HEK293 (cell line): ENCODE data around the gene MGMT.

Source experiments
- CTCF ChIP-seq: fragments of 450-650 bp; formaldehyde crosslinking; IDR thresholded peaks from 2 replicates; pipeline ENCODE4 v1.5.1; 2016; ENCODE audit warnings: missing biosample characterization, missing genetic modification characterization
- KLF9 ChIP-seq: fragments of 450-650 bp; formaldehyde crosslinking; IDR thresholded peaks from 2 replicates; pipeline ENCODE4 v1.5.1; 2016; ENCODE audit warnings: missing biosample characterization, missing genetic modification characterization, low read depth
- PRDM4 ChIP-seq: fragments of 450-650 bp; formaldehyde crosslinking; IDR thresholded peaks from 2 replicates; pipeline ENCODE4 v1.5.1; 2017; ENCODE audit warnings: missing biosample characterization, missing genetic modification characterization
- REPIN1 ChIP-seq: fragments of 450-650 bp; formaldehyde crosslinking; IDR thresholded peaks from 2 replicates; pipeline ENCODE4 v1.5.1; 2017; ENCODE audit warnings: missing biosample characterization, missing genetic modification characterization, low read depth
- REST ChIP-seq: fragments of 450-650 bp; formaldehyde crosslinking; IDR thresholded peaks from 2 replicates; pipeline ENCODE4 v1.5.1; 2016; ENCODE audit warnings: missing biosample characterization, missing genetic modification characterization
- ZBTB21 ChIP-seq: fragments of 450-650 bp; formaldehyde crosslinking; IDR thresholded peaks from 2 replicates; pipeline ENCODE4 v1.5.1; 2017; ENCODE audit warnings: missing biosample characterization, missing genetic modification characterization
- ZNF19 ChIP-seq: fragments of 450-650 bp; formaldehyde crosslinking; IDR thresholded peaks from 2 replicates; pipeline ENCODE4; 2016; ENCODE audit warnings: missing biosample characterization, missing genetic modification characterization, low read depth
- ZNF274 ChIP-seq, 2 experiments: fragments of 200-500 bp in 1 of 2; fragments of 450-650 bp in 1 of 2; sonication (Bioruptor generic) in 1 of 2; formaldehyde crosslinking in 1 of 2; IDR thresholded peaks; 2 replicates each; pipeline versions ENCODE4 v1.5.1 to v1.6.1; 2014 to 2016; ENCODE audit warnings: borderline replicate concordance in 1 of 2, inconsistent platforms in 1 of 2, low read length in 1 of 2, missing biosample characterization in 1 of 2, missing genetic modification characterization in 1 of 2
- ZNF623 ChIP-seq: fragments of 450-650 bp; formaldehyde crosslinking; IDR thresholded peaks from 2 replicates; pipeline ENCODE4 v1.5.1; 2016; ENCODE audit warnings: missing biosample characterization, missing genetic modification characterization
- ZSCAN5A ChIP-seq: fragments of 450-650 bp; formaldehyde crosslinking; IDR thresholded peaks from 2 replicates; pipeline ENCODE4 v1.5.1; 2016; ENCODE audit warnings: missing biosample characterization, missing genetic modification characterization
- TF ChIP-seq, protein P1 (sequence below): fragments of 450-650 bp; formaldehyde crosslinking; IDR thresholded peaks from 2 replicates; pipeline ENCODE4 v1.5.1; 2016; ENCODE audit warnings: missing biosample characterization, missing genetic modification characterization
- TF ChIP-seq, protein P2 (sequence below): fragments of 450-650 bp; formaldehyde crosslinking; IDR thresholded peaks from 2 replicates; pipeline ENCODE4 v1.5.1; 2016; ENCODE audit warnings: missing biosample characterization, missing genetic modification characterization
- TF ChIP-seq, protein P3 (sequence below): fragments of 450-650 bp; formaldehyde crosslinking; IDR thresholded peaks from 2 replicates; pipeline ENCODE4 v1.5.1; 2016; ENCODE audit warnings: missing biosample characterization, missing genetic modification characterization

GRCh38 chr10:129599160-129599559 is 132.1 kb downstream of the MGMT start:
- TF ChIP-seq, protein P1, sequence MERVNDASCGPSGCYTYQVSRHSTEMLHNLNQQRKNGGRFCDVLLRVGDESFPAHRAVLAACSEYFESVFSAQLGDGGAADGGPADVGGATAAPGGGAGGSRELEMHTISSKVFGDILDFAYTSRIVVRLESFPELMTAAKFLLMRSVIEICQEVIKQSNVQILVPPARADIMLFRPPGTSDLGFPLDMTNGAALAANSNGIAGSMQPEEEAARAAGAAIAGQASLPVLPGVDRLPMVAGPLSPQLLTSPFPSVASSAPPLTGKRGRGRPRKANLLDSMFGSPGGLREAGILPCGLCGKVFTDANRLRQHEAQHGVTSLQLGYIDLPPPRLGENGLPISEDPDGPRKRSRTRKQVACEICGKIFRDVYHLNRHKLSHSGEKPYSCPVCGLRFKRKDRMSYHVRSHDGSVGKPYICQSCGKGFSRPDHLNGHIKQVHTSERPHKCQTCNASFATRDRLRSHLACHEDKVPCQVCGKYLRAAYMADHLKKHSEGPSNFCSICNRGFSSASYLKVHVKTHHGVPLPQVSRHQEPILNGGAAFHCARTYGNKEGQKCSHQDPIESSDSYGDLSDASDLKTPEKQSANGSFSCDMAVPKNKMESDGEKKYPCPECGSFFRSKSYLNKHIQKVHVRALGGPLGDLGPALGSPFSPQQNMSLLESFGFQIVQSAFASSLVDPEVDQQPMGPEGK (tag by site-specific recombination): no peak
- TF ChIP-seq REST (tag by site-specific recombination): no peak
- no peak for TF ChIP-seq ZNF19 (tag by site-specific recombination)
- TF ChIP-seq, protein P2, sequence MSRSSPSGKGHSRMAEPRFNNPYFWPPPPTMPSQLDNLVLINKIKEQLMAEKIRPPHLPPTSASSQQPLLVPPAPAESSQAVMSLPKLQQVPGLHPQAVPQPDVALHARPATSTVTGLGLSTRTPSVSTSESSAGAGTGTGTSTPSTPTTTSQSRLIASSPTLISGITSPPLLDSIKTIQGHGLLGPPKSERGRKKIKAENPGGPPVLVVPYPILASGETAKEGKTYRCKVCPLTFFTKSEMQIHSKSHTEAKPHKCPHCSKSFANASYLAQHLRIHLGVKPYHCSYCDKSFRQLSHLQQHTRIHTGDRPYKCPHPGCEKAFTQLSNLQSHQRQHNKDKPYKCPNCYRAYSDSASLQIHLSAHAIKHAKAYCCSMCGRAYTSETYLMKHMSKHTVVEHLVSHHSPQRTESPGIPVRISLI: no peak
- TF ChIP-seq ZNF623 (tag by site-specific recombination): no peak
- TF ChIP-seq, protein P3, sequence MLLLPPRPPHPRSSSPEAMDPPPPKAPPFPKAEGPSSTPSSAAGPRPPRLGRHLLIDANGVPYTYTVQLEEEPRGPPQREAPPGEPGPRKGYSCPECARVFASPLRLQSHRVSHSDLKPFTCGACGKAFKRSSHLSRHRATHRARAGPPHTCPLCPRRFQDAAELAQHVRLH: no peak
- TF ChIP-seq CTCF (tag by site-specific recombination): no peak
- no peak for TF ChIP-seq REPIN1 (tag by site-specific recombination)
- TF ChIP-seq ZNF274 (IDR thresholded peaks at IDR 0.05; ENCODE audit: low read length): no peak
- TF ChIP-seq ZNF274 (tag by site-specific recombination; IDR thresholded peaks at IDR 0.05; ENCODE audit: borderline replicate concordance): no peak
- no peak for TF ChIP-seq ZSCAN5A
- TF ChIP-seq KLF9: no peak
- TF ChIP-seq ZBTB21 (tag by site-specific recombination): no peak
- TF ChIP-seq PRDM4 (tag by site-specific recombination): no peak
